PC-3 (cell line): Measurements from ENCODE around the gene ATP1B1. TPM values are rescaled to one million over a fixed set of nuclear protein-coding genes. Genes with fewer than 3 reads are reported as not detected.

Experiments
- ATAC-seq: fragments of 200-7000 bp; cut with Tn5 transposase; 2 replicates; pipeline ENCODE4 v1.9.1; 2020; ENCODE audit warnings: mild to moderate bottlenecking, moderate library complexity
- BruUV-seq: library from RNA; stranded (reverse); fragments of 400-500 nt; replicated peaks from 2 replicates; lab custom pipeline; 2021; lab: Mats Ljungman, UMichigan
- CTCF ChIA-PET: fragments of 300-600 bp; sonication (Branson Sonifier 250); formaldehyde crosslinking; loops from one replicate; lab custom pipeline; 2022; ENCODE audit warnings: antibody characterized with exemption; lab: Charles Lee
- POLR2A ChIA-PET: fragments of 300-600 bp; sonication (Branson Sonifier 250); formaldehyde crosslinking; loops from one replicate; lab custom pipeline; 2022; ENCODE audit warnings: antibody characterized with exemption; ENCODE audit not compliant: unreplicated experiment; lab: Charles Lee
- DNase-seq: peaks from one replicate; pipeline ENCODE4 v3.0.0-alpha.2; 2015
- H2AFZ ChIP-seq: fragments of 300-600 bp; sonication (generic); 2 replicates; pipeline ENCODE4 v1.6.0; 2016; ENCODE audit warnings: antibody characterized with exemption, low read length
- H3F3A ChIP-seq: fragments of 300-600 bp; sonication (generic); one replicate; pipeline ENCODE4 v1.6.0; 2017; ENCODE audit warnings: antibody characterized with exemption, low read length, control low read depth, mild to moderate bottlenecking; ENCODE audit not compliant: unreplicated experiment
- H3K27ac ChIP-seq: fragments of 300-600 bp; sonication (generic); 2 replicates; pipeline ENCODE4 v1.5.1; 2016; ENCODE audit warnings: mild to moderate bottlenecking, low read length
- H3K27me3 ChIP-seq: fragments of 300-600 bp; sonication (generic); 2 replicates; pipeline ENCODE4 v1.6.1; 2016; ENCODE audit warnings: low read length, mixed read lengths
- H3K36me3 ChIP-seq: fragments of 300-600 bp; sonication (generic); 2 replicates; pipeline ENCODE4 v1.6.1; 2016; ENCODE audit warnings: low read depth, mixed run types, low read length, mixed read lengths
- H3K4me1 ChIP-seq: fragments of 300-600 bp; sonication (generic); 2 replicates; pipeline ENCODE4 v1.5.1; 2016; ENCODE audit warnings: low read length; ENCODE audit not compliant: insufficient read depth
- H3K4me2 ChIP-seq: fragments of 300-600 bp; sonication (generic); 2 replicates; pipeline ENCODE4 v1.6.0; 2016; ENCODE audit warnings: low read length
- H3K4me3 ChIP-seq: fragments of 300-600 bp; sonication (generic); 2 replicates; pipeline ENCODE4 v1.5.1; 2016; ENCODE audit warnings: mild to moderate bottlenecking, low read length, mixed read lengths
- H3K79me2 ChIP-seq: fragments of 300-600 bp; sonication (generic); 2 replicates; pipeline ENCODE4 v1.6.1; 2017; ENCODE audit warnings: low read length, mixed read lengths
- H3K9ac ChIP-seq: fragments of 300-600 bp; sonication (generic); 2 replicates; pipeline ENCODE4 v1.6.0; 2016; ENCODE audit warnings: mild to moderate bottlenecking, low read length
- H3K9me2 ChIP-seq: fragments of 300-600 bp; sonication (generic); replicated peaks from 2 replicates; pipeline ENCODE4 v1.6.1; 2016; ENCODE audit warnings: mixed run types, low read length, mixed read lengths
- H3K9me3 ChIP-seq: fragments of 300-600 bp; sonication (generic); 2 replicates; pipeline ENCODE4 v1.6.1; 2016; ENCODE audit warnings: low read length, mixed read lengths
- H4K20me1 ChIP-seq: fragments of 300-600 bp; sonication (generic); 2 replicates; pipeline ENCODE4 v1.6.1; 2016; ENCODE audit warnings: low read length, mixed read lengths
- EZH2 ChIP-seq: fragments of 300-600 bp; sonication (generic); IDR thresholded peaks from one replicate; pipeline ENCODE4 v1.6.1; 2017; ENCODE audit warnings: antibody characterized with exemption, mild to moderate bottlenecking, low read length; ENCODE audit not compliant: unreplicated experiment
- EZH2phosphoT487 ChIP-seq: fragments of 300-600 bp; sonication (generic); IDR thresholded peaks from 2 replicates; pipeline ENCODE4 v1.6.1; 2018; ENCODE audit warnings: mild to moderate bottlenecking, antibody characterized with exemption, low read length, borderline replicate concordance
- intact Hi-C: fragments of 100-400 bp; cut with micrococcal nuclease; formaldehyde crosslinking; loops from 2 replicates; pipeline ENCODE4 v1.9.0; 2023
- total RNA-seq: library from RNA; depleted of rRNA; stranded (reverse); fragments of >200 nt; gene quantifications from 2 replicates; pipeline ENCODE4 v1.2.3, GENCODE V29; 2014
- TF ChIP-seq, protein P1 (sequence below): fragments of 300-600 bp; sonication (generic); conservative IDR thresholded peaks from 2 replicates; pipeline ENCODE4 v1.5.1; 2017; ENCODE audit warnings: antibody characterized with exemption, low read depth, mild to moderate bottlenecking, low read length

The ATP1B1 gene
- total RNA-seq, 1 experiment from 2014 or later: 68.7 TPM

DNA sequence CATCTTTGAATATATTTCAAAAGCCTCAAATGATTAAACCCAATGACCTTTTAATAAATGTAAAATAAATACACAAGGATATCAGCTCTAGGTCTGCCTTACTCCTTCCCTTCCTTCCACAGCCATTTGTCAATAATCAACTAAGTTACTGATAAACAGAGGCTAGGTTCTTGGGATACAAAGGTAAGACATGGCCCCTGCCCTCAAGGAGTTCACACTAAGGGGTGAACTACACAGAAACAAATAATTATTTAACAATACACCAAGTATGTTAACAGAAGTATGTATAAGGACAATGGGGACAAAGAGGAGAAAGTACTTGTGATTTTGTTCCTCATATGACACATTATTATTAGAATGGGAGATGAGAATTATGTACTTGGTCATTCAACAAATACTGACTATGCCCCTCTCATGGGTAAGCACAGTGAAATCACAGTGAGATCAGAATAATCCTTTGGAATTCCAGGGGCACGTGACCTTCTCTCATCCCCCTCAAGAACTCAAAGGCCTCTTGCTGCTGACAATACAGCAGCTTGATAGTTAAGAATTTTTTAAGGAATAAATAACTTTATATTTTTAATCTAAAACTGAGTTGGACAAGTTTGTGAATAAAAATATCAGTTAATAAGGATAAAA is 40.2 kb downstream of the ATP1B1 start:
- no peak overlapping the region for H3K9ac ChIP-seq
- DNase-seq: no peak
- no peaks in the 10 kb centered on the region for H3K36me3 ChIP-seq
- no peaks in the 10 kb centered on the region for H3F3A ChIP-seq
- no peaks in the 10 kb centered on the region for H4K20me1 ChIP-seq
- TF ChIP-seq, protein P1, sequence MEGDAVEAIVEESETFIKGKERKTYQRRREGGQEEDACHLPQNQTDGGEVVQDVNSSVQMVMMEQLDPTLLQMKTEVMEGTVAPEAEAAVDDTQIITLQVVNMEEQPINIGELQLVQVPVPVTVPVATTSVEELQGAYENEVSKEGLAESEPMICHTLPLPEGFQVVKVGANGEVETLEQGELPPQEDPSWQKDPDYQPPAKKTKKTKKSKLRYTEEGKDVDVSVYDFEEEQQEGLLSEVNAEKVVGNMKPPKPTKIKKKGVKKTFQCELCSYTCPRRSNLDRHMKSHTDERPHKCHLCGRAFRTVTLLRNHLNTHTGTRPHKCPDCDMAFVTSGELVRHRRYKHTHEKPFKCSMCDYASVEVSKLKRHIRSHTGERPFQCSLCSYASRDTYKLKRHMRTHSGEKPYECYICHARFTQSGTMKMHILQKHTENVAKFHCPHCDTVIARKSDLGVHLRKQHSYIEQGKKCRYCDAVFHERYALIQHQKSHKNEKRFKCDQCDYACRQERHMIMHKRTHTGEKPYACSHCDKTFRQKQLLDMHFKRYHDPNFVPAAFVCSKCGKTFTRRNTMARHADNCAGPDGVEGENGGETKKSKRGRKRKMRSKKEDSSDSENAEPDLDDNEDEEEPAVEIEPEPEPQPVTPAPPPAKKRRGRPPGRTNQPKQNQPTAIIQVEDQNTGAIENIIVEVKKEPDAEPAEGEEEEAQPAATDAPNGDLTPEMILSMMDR: no peak
- TF ChIP-seq EZH2 (no peak), EZH2phosphoT487 (no peak)
- no peak for ATAC-seq
- H3K4me2 ChIP-seq: no peak overlapping the region
- peaks cover 4% of the 10 kb centered on the region; the same call in 1 of the 2 replicates for H3K4me1 ChIP-seq
- intact Hi-C loops: no loop called here
- no peaks in the 10 kb centered on the region for H3K9me3 ChIP-seq
- CTCF ChIA-PET: no interaction called here
- H2AFZ ChIP-seq: no peak overlapping the region
- H3K9me2 ChIP-seq: no peaks in the 10 kb centered on the region
- H3K27me3 ChIP-seq: no peaks in the 10 kb centered on the region
- no TSS peak for BruUV-seq
- no peak overlapping the region for H3K27ac ChIP-seq
- no peak overlapping the region for H3K4me3 ChIP-seq
- no peaks in the 10 kb centered on the region for H3K79me2 ChIP-seq
- POLR2A ChIA-PET: no interaction called here

DNA sequence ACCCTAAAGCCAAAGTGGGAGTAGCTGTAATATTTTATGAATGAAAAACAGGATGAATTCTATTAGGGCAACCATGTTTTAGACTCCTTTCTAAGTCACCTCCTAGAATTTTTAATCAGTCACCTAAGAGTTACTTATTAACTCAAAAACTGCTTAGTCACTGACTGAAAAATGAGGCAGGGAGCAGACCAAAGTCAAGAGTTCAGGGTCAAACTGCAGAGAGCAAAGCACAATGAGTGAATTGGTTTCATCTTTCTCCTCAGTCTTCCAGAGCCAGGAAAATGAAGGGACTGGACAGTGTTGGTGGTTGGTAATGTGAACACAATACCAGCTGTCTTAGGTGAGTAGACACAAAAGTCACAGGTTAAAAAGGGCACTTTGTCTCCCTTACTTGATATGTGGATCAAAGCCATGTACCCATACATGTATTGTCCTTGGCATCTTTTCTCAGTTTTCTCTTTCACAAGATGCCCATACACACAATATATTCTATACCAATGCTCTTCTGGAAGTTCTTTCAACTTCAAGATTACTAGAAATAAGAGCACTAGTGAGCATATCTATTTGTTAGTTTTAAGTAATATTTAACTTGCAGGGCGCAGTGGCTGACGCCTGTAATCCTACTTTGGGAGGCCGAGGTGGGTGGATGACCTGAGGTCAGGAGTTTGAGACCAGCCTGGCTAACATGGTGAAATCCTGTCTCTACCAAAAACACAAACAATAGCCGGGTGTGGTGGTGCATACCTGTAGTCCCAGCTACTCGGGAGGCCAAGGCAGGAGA is 42.2 kb downstream of the ATP1B1 start:
- Histone ChIP-seq H3K9me2 (no peaks in the 10 kb centered on the region), H3K27me3 (no peaks in the 10 kb centered on the region), H4K20me1 (no peaks in the 10 kb centered on the region), H3K4me3 (no peak overlapping the region), H3K4me2 (no peak overlapping the region), H3K27ac (no peak overlapping the region), H3K4me1 (peaks cover 4% of the 10 kb centered on the region; the same call in 1 of the 2 replicates), H3K79me2 (no peaks in the 10 kb centered on the region), H3K9me3 (no peaks in the 10 kb centered on the region), H3F3A (no peaks in the 10 kb centered on the region), H2AFZ (no peak overlapping the region), H3K36me3 (no peaks in the 10 kb centered on the region), H3K9ac (no peak overlapping the region)
- no TSS peak for BruUV-seq
- TF ChIP-seq EZH2phosphoT487 (no peak), EZH2 (no peak)
- TF ChIP-seq, protein P1: no peak
- intact Hi-C loops: no loop called here
- ATAC-seq (no peak), DNase-seq (no peak)
- CTCF ChIA-PET: no interaction called here
- POLR2A ChIA-PET: no interaction called here
